ENCODE measurements around the gene POU2F1.

The POU2F1 gene

GRCh38 chr1:167274061-167274460, 53.4 kb downstream of the POU2F1 start:
- no peak for DNase-seq (ENCODE audit: low read depth, low spot score)
- peak overlapping the region; percentile 29; the same call in 1 of the 2 replicates for H3K27ac ChIP-seq

GRCh38 chr1:167276969-167277368, 56.3 kb downstream of the POU2F1 start:
- H3K4me3 ChIP-seq, result no peak overlapping the region
- DNase-seq (ENCODE audit: low read depth, low spot score), result no peak
- no peak for TF ChIP-seq EZH2 (IDR thresholded peaks at IDR 0.05)
- TF ChIP-seq FOXP2 (optimal IDR thresholded peaks at IDR 0.05; ENCODE audit: control extremely low read depth, extremely low read length, insufficient read depth), result no peak
- TF ChIP-seq POLR2AphosphoS5 (IDR thresholded peaks at IDR 0.05; ENCODE audit: borderline replicate concordance, low read depth, low read length), result no peak
- no peaks in the 10 kb centered on the region for H3K9me3 ChIP-seq (ENCODE audit: low read depth, low read length)
- no peaks in the 10 kb centered on the region for H3K36me3 ChIP-seq (ENCODE audit: insufficient read depth, low read length)
- H3K27ac ChIP-seq, result no peak overlapping the region
- H3K9ac ChIP-seq (ENCODE audit: insufficient read length), result no peak overlapping the region

More at GRCh38 chr1:167274061-167274460, 53.4 kb downstream of the POU2F1 start:
- H3K9ac ChIP-seq (ENCODE audit: insufficient read length), result no peak overlapping the region
- TF ChIP-seq EZH2 (IDR thresholded peaks at IDR 0.05), result no peak
- no peak for TF ChIP-seq POLR2AphosphoS5 (IDR thresholded peaks at IDR 0.05; ENCODE audit: borderline replicate concordance, low read depth, low read length)
- no peak for TF ChIP-seq FOXP2 (optimal IDR thresholded peaks at IDR 0.05; ENCODE audit: control extremely low read depth, extremely low read length, insufficient read depth)
- no peaks in the 10 kb centered on the region for H3K36me3 ChIP-seq (ENCODE audit: insufficient read depth, low read length)
- H3K9me3 ChIP-seq (ENCODE audit: low read depth, low read length), result no peaks in the 10 kb centered on the region
- peak overlapping the region; percentile 21; the same call in 1 of the 2 replicates for H3K4me3 ChIP-seq

GRCh38 chr1:167278497-167278896, 57.8 kb downstream of the POU2F1 start:
- Histone ChIP-seq H3K9me3 (ENCODE audit: low read depth, low read length) (no peaks in the 10 kb centered on the region), H3K36me3 (ENCODE audit: insufficient read depth, low read length) (no peaks in the 10 kb centered on the region), H3K9ac (ENCODE audit: insufficient read length) (no peak overlapping the region), H3K4me3 (no peak overlapping the region), H3K27ac (no peak overlapping the region)
- no peak for DNase-seq (ENCODE audit: low read depth, low spot score)
- no peak for TF ChIP-seq EZH2 (IDR thresholded peaks at IDR 0.05)
- no peak for TF ChIP-seq POLR2AphosphoS5 (IDR thresholded peaks at IDR 0.05; ENCODE audit: borderline replicate concordance, low read depth, low read length)
- no peak for TF ChIP-seq FOXP2 (optimal IDR thresholded peaks at IDR 0.05; ENCODE audit: control extremely low read depth, extremely low read length, insufficient read depth)

- Histone ChIP-seq H3K4me3 (no peak overlapping the region), H3K27ac (no peak overlapping the region), H3K36me3 (ENCODE audit: insufficient read depth, low read length) (no peaks in the 10 kb centered on the region), H3K9ac (ENCODE audit: insufficient read length) (no peak overlapping the region), H3K9me3 (ENCODE audit: low read depth, low read length) (no peaks in the 10 kb centered on the region)
- TF ChIP-seq POLR2AphosphoS5 (IDR thresholded peaks at IDR 0.05; ENCODE audit: borderline replicate concordance, low read depth, low read length) (no peak), FOXP2 (optimal IDR thresholded peaks at IDR 0.05; ENCODE audit: control extremely low read depth, extremely low read length, insufficient read depth) (no peak), EZH2 (IDR thresholded peaks at IDR 0.05) (no peak)
- no peak for DNase-seq (ENCODE audit: low read depth, low spot score)
Measured at GRCh38 chr1:167280912-167281311, 60.2 kb downstream of the POU2F1 start.

GRCh38 chr1:167288390-167289074, 67.8 kb downstream of the POU2F1 start:
- H3K9me3 ChIP-seq (ENCODE audit: low read depth, low read length), result no peaks in the 10 kb centered on the region
- H3K27ac ChIP-seq, result no peak overlapping the region
- TF ChIP-seq EZH2 (IDR thresholded peaks at IDR 0.05) (no peak), POLR2AphosphoS5 (IDR thresholded peaks at IDR 0.05; ENCODE audit: borderline replicate concordance, low read depth, low read length) (no peak)
- no peaks in the 10 kb centered on the region; the same call in 1 of the 2 replicates for H3K36me3 ChIP-seq (ENCODE audit: insufficient read depth, low read length)
- no peak for DNase-seq (ENCODE audit: low read depth, low spot score)
- no peak overlapping the region for H3K9ac ChIP-seq (ENCODE audit: insufficient read length)
- no peak overlapping the region for H3K4me3 ChIP-seq

- Histone ChIP-seq H3K4me3 (no peak overlapping the region), H3K27ac (no peak overlapping the region), H3K9ac (ENCODE audit: insufficient read length) (no peak overlapping the region), H3K36me3 (ENCODE audit: insufficient read depth, low read length) (no peaks in the 10 kb centered on the region; the same call in 1 of the 2 replicates), H3K9me3 (ENCODE audit: low read depth, low read length) (no peaks in the 10 kb centered on the region)
- no peak for TF ChIP-seq EZH2 (IDR thresholded peaks at IDR 0.05)
- no peak for TF ChIP-seq POLR2AphosphoS5 (IDR thresholded peaks at IDR 0.05; ENCODE audit: borderline replicate concordance, low read depth, low read length)
- no peak for TF ChIP-seq FOXP2 (optimal IDR thresholded peaks at IDR 0.05; ENCODE audit: control extremely low read depth, extremely low read length, insufficient read depth)
- DNase-seq (ENCODE audit: low read depth, low spot score), result no peak
Measured at GRCh38 chr1:167289075-167289442, 68.4 kb downstream of the POU2F1 start.

- Histone ChIP-seq H3K9ac (ENCODE audit: insufficient read length) (no peak overlapping the region), H3K4me3 (no peak overlapping the region), H3K9me3 (ENCODE audit: low read depth, low read length) (no peaks in the 10 kb centered on the region), H3K36me3 (ENCODE audit: insufficient read depth, low read length) (no peaks in the 10 kb centered on the region; the same call in 1 of the 2 replicates), H3K27ac (no peak overlapping the region)
- DNase-seq (ENCODE audit: low read depth, low spot score), result no peak
- no peak for TF ChIP-seq EZH2 (IDR thresholded peaks at IDR 0.05)
- no peak for TF ChIP-seq FOXP2 (optimal IDR thresholded peaks at IDR 0.05; ENCODE audit: control extremely low read depth, extremely low read length, insufficient read depth)
- no peak for TF ChIP-seq POLR2AphosphoS5 (IDR thresholded peaks at IDR 0.05; ENCODE audit: borderline replicate concordance, low read depth, low read length)
Measured at GRCh38 chr1:167289966-167290365, 69.3 kb downstream of the POU2F1 start.

- Histone ChIP-seq H3K9me3 (ENCODE audit: low read depth, low read length) (no peaks in the 10 kb centered on the region), H3K4me3 (no peak overlapping the region), H3K27ac (no peak overlapping the region), H3K36me3 (ENCODE audit: insufficient read depth, low read length) (no peaks in the 10 kb centered on the region; the same call in 1 of the 2 replicates), H3K9ac (ENCODE audit: insufficient read length) (no peak overlapping the region)
- DNase-seq (ENCODE audit: low read depth, low spot score), result no peak
- TF ChIP-seq POLR2AphosphoS5 (IDR thresholded peaks at IDR 0.05; ENCODE audit: borderline replicate concordance, low read depth, low read length) (no peak), FOXP2 (optimal IDR thresholded peaks at IDR 0.05; ENCODE audit: control extremely low read depth, extremely low read length, insufficient read depth) (no peak), EZH2 (IDR thresholded peaks at IDR 0.05) (no peak)
Measured at GRCh38 chr1:167291539-167292185, 71.0 kb downstream of the POU2F1 start.

Measured in SK-N-MC (cell line).